ENCODE results near the gene GREM2. TPM values are rescaled to one million over a fixed set of nuclear protein-coding genes. Genes with fewer than 3 reads are reported as not detected.

GREM2 gene
- total RNA-seq, 2 experiments from 2014 or later, result 0.05 TPM; not detected in 1

DNA sequence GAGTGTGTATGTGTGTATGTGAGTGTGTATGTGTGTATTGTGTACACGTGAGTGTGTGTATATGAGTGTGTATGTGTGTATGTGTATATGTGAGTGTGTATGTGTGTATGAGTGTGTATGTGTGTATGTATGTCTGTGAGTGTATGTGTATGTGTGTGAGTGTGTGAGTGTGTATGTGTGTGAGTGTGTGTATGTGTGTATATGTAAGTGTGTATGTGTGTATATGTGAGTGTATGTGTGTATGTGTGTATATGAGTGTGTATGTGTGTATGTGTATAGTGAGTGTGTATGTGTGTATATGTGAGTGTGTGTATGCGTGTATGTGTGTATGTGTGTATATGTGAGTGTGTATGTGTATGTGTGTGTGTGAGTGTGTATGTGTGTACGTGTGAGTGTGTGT lies 49.2 kb downstream of the GREM2 start:
- CTCF ChIA-PET, result no interaction called here
- Mint-ChIP-seq H3K27ac (no peak overlapping the region), H3K9me3 (ENCODE audit: low read depth) (no peaks in the 10 kb centered on the region), H3K4me3 (no peak overlapping the region), H3K36me3 (no peaks in the 10 kb centered on the region), H3K27me3 (no peaks in the 10 kb centered on the region), H3K4me1 (no peaks in the 10 kb centered on the region)
- DNase-seq (no peak), ATAC-seq (no peak)

- Mint-ChIP-seq H3K27me3 (no peaks in the 10 kb centered on the region), H3K27ac (no peak overlapping the region), H3K9me3 (ENCODE audit: low read depth) (no peaks in the 10 kb centered on the region), H3K4me1 (no peaks in the 10 kb centered on the region), H3K4me3 (no peak overlapping the region), H3K36me3 (no peaks in the 10 kb centered on the region)
- CTCF ChIA-PET, result no interaction called here
- no peak for DNase-seq
- no peak for ATAC-seq
Observed at GRCh38 chr1:240562111-240562590, 49.8 kb downstream of the GREM2 start.

DNA sequence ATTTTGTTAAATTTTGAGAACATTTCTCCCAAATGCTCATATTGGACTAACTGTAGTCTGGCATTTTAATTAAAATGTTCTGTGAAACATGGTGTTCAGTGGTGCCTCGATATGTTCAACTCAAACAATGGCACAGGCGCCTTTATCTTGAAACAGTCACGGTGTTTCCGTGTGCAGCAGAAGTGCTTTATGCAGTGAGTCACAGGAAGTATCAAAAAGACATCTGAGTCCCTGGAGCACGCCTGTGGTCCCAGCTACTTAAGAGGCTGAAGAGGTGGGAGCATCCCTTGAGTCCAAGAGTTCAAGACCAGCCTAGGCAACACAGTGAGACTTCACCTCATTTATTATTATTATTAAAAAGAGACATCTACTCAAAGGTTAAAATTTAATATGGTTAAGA lies 52.2 kb downstream of the GREM2 start:
- Mint-ChIP-seq H3K27ac (no peak overlapping the region), H3K36me3 (no peaks in the 10 kb centered on the region), H3K4me3 (no peak overlapping the region), H3K4me1 (no peaks in the 10 kb centered on the region), H3K9me3 (ENCODE audit: low read depth) (no peaks in the 10 kb centered on the region), H3K27me3 (no peaks in the 10 kb centered on the region)
- DNase-seq (no peak), ATAC-seq (no peak)
- CTCF ChIA-PET, result no interaction called here

DNA sequence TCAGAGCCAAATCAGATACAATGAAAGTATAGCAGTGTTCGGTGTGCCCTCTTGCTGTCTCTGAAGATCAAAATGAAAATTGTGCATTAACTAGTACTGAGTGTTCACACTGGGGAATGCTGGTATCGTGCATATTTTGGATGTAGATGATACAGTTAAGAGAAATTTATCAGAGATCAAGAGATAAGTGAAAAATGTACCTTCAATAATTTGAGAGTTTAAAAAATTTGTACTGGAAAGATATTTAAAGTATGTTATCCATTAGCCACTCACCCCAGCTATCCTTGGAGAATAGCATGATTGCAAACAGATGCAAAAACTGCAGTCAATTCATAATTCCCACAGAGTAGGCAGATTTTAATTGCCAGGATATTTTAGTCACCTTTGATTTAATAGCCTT lies 56.4 kb downstream of the GREM2 start:
- H3K4me3 Mint-ChIP-seq, result no peak overlapping the region
- no peak overlapping the region for H3K27ac Mint-ChIP-seq
- DNase-seq, result no peak
- H3K4me1 Mint-ChIP-seq, result no peaks in the 10 kb centered on the region
- no peaks in the 10 kb centered on the region for H3K27me3 Mint-ChIP-seq
- no peak for ATAC-seq
- CTCF ChIA-PET, result no interaction called here
- no peaks in the 10 kb centered on the region for H3K36me3 Mint-ChIP-seq
- H3K9me3 Mint-ChIP-seq (ENCODE audit: low read depth), result peaks cover 2% of the 10 kb centered on the region

DNA sequence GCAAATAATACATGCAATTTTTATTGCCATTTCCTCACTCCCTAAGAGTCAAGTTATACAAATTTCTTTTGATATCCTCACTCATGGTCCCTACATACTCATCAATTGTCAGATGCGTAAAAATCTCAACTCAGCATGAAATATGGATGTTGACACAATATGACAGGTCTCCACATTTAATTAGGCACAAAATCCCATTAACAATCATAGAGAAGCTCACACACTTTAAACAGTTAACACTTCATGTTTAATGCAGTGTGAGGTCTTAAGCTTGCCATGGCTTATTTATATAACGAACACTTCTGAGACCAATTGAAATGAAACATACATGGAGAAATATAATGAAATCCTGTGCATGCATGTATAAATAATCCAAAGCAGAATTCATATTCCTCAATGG lies 58.6 kb downstream of the GREM2 start:
- DNase-seq (no peak), ATAC-seq (no peak)
- Mint-ChIP-seq H3K9me3 (ENCODE audit: low read depth) (peaks cover 2% of the 10 kb centered on the region), H3K36me3 (no peaks in the 10 kb centered on the region), H3K27me3 (no peaks in the 10 kb centered on the region), H3K4me1 (no peaks in the 10 kb centered on the region), H3K4me3 (no peak overlapping the region), H3K27ac (no peak overlapping the region)
- CTCF ChIA-PET, result no interaction called here

DNA sequence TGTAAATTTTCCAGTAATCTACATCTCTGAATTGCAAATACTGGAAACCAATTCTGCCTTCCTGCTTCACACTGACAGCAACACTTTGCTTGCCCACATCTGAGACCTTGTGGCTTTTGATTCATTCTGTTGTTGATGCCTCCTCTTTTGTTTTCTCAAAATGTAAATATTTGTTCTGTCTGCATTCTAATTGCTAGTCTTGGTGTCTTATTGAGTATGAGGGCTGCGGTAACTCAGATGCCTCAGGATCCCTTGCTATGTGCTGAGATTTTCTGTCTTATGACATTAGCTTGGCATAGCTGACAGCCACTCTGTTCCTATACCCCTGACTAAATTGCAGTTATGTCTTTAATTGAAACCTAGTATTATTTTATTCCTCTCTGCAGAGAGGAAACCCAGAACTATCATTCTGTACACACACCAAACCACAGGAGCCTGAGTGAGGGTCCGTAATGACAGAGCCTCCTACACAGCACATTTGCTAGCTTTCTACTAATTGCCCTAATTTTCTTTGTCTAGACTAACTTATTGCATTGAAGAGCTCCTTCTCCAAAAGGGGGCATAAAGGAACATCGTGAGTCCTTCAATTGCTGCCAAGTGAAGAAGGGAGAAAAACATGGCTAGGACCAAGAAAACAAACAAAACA lies 72.1 kb downstream of the GREM2 start:
- CTCF ChIA-PET, result no interaction called here
- ATAC-seq (no peak), DNase-seq (no peak)
- Mint-ChIP-seq H3K36me3 (peaks cover 2% of the 10 kb centered on the region), H3K4me3 (no peak overlapping the region), H3K27ac (no peak overlapping the region), H3K9me3 (ENCODE audit: low read depth) (peaks cover 18% of the 10 kb centered on the region), H3K4me1 (no peaks in the 10 kb centered on the region), H3K27me3 (no peaks in the 10 kb centered on the region)

GRCh38 chr1:240538776-240539430 lies 73.1 kb downstream of the GREM2 start:
- peaks cover 15% of the 10 kb centered on the region for H3K9me3 Mint-ChIP-seq (ENCODE audit: low read depth)
- no peaks in the 10 kb centered on the region for H3K27me3 Mint-ChIP-seq
- no peak for DNase-seq
- peaks cover 2% of the 10 kb centered on the region for H3K36me3 Mint-ChIP-seq
- no peaks in the 10 kb centered on the region for H3K4me1 Mint-ChIP-seq
- no peak overlapping the region for H3K27ac Mint-ChIP-seq
- no peak overlapping the region for H3K4me3 Mint-ChIP-seq
- no peak for ATAC-seq
- CTCF ChIA-PET, result no interaction called here

DNA sequence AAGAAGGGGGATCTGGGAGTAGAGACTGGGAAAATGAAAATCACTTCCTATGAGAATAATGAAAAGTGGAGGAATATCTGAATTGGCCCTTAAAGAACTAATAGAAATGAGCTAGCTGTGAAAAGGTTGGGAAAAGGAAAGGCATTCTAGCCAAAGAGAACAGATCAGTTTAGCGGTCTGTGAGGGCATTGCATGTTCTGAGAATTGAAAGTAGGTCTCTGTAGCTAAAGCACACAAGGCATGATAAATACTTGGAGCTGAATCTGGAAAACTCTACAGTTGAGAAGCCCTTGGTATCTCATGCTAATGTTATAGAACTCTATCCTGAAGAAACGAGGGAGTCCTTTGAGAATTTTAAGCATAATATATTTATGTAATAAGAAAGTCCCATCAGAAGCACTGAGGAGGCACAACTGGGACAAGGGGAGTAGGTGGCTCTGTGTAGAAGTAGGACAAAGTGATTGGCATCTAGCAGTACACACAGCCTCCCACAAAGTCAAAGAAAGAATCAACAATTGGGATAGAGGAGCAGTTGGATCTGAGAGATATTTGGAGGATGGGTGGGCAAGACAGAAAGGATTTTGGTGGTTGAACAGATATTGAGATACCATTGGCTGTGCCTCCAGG lies 78.7 kb downstream of the GREM2 start:
- H3K9me3 Mint-ChIP-seq (ENCODE audit: low read depth), result peaks cover 5% of the 10 kb centered on the region
- no peaks in the 10 kb centered on the region for H3K36me3 Mint-ChIP-seq
- H3K27me3 Mint-ChIP-seq, result no peaks in the 10 kb centered on the region
- no peaks in the 10 kb centered on the region for H3K4me1 Mint-ChIP-seq
- ATAC-seq, result no peak
- no peak for DNase-seq
- CTCF ChIA-PET, result no interaction called here
- H3K4me3 Mint-ChIP-seq, result no peak overlapping the region
- no peak overlapping the region for H3K27ac Mint-ChIP-seq

- Mint-ChIP-seq H3K36me3 (no peaks in the 10 kb centered on the region), H3K27ac (no peak overlapping the region), H3K4me1 (no peaks in the 10 kb centered on the region), H3K4me3 (no peak overlapping the region), H3K27me3 (no peaks in the 10 kb centered on the region), H3K9me3 (ENCODE audit: low read depth) (peaks cover 3% of the 10 kb centered on the region)
- ATAC-seq, result no peak
- no peak for DNase-seq
- CTCF ChIA-PET, result no interaction called here
Observed at GRCh38 chr1:240528591-240528990, 83.4 kb downstream of the GREM2 start.

GRCh38 chr1:240527086-240527485 lies 84.9 kb downstream of the GREM2 start:
- ATAC-seq (no peak), DNase-seq (no peak)
- Mint-ChIP-seq H3K4me1 (no peaks in the 10 kb centered on the region), H3K4me3 (no peak overlapping the region), H3K9me3 (ENCODE audit: low read depth) (peaks cover 3% of the 10 kb centered on the region), H3K27ac (no peak overlapping the region), H3K27me3 (no peaks in the 10 kb centered on the region), H3K36me3 (no peaks in the 10 kb centered on the region)
- CTCF ChIA-PET, result no interaction called here

GRCh38 chr1:240526312-240526711 lies 85.6 kb downstream of the GREM2 start:
- no peak for ATAC-seq
- no peak for DNase-seq
- no peak overlapping the region for H3K27ac Mint-ChIP-seq
- H3K4me1 Mint-ChIP-seq, result no peaks in the 10 kb centered on the region
- H3K27me3 Mint-ChIP-seq, result no peaks in the 10 kb centered on the region
- CTCF ChIA-PET, result no interaction called here
- no peak overlapping the region for H3K4me3 Mint-ChIP-seq
- H3K36me3 Mint-ChIP-seq, result no peaks in the 10 kb centered on the region
- H3K9me3 Mint-ChIP-seq (ENCODE audit: low read depth), result peaks cover 3% of the 10 kb centered on the region

- DNase-seq (no peak), ATAC-seq (no peak)
- H3K4me3 Mint-ChIP-seq, result no peak overlapping the region
- H3K4me1 Mint-ChIP-seq, result no peaks in the 10 kb centered on the region
- H3K36me3 Mint-ChIP-seq, result no peaks in the 10 kb centered on the region
- H3K27me3 Mint-ChIP-seq, result no peaks in the 10 kb centered on the region
- CTCF ChIA-PET, result no interaction called here
- no peak overlapping the region for H3K27ac Mint-ChIP-seq
- peaks cover 3% of the 10 kb centered on the region for H3K9me3 Mint-ChIP-seq (ENCODE audit: low read depth)
Observed at GRCh38 chr1:240524356-240525069, 87.4 kb downstream of the GREM2 start.

DNA sequence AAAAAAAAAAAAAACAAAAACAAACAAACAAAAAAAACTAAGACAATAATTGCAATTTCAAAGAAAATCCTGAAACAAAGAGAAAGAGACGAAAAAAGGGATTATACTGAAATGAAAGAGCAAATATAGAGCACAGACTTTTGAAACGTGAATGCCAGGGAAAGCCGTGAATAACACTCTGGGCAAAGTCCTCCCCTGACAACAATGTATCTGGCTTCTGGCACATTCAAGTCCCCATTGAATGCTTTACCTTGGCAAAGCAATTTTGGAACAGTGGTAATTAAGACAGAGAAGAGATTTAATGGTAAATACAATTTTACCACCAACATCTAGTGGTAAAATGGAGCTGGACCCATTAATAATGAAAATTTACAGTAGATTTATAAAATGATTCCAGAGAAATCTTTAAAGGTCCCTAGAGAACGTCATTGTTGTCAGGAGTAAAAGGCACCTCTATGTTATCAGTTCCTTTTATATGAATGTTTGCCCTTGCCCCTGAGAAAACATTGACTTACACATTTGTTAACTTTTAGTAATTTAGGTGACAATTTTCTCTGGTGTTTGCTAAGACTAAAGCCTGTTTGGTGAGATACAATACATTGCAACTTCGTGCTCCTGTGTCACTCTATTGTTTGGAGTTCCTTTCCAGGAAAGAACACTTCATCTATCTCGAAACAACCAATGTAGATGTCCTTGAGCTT lies 89.7 kb downstream of the GREM2 start:
- no peaks in the 10 kb centered on the region for H3K36me3 Mint-ChIP-seq
- ATAC-seq (no peak), DNase-seq (no peak)
- no peaks in the 10 kb centered on the region for H3K27me3 Mint-ChIP-seq
- H3K27ac Mint-ChIP-seq, result no peak overlapping the region
- H3K4me3 Mint-ChIP-seq, result no peak overlapping the region
- H3K4me1 Mint-ChIP-seq, result no peaks in the 10 kb centered on the region
- CTCF ChIA-PET, result no interaction called here
- peaks cover 3% of the 10 kb centered on the region for H3K9me3 Mint-ChIP-seq (ENCODE audit: low read depth)
